ENCODE data around the gene ASTN2.

Gene ASTN2

GRCh38 chr9:117234103-117234502 is 180.8 kb downstream of the ASTN2 start:
- no peak for DNase-seq

GRCh38 chr9:117233016-117233415 is 181.8 kb downstream of the ASTN2 start:
- no peak for DNase-seq

- DNase-seq = no peak
Measured at GRCh38 chr9:117232281-117232680, 182.6 kb downstream of the ASTN2 start.

GRCh38 chr9:117231012-117231411 is 183.8 kb downstream of the ASTN2 start:
- no peak for DNase-seq

- no peak for DNase-seq
Measured at GRCh38 chr9:117224695-117225094, 190.2 kb downstream of the ASTN2 start.

GRCh38 chr9:117218951-117219350 is 195.9 kb downstream of the ASTN2 start:
- no peak for DNase-seq

- DNase-seq = no peak
Measured at GRCh38 chr9:117214416-117214815, 200.4 kb downstream of the ASTN2 start.

- DNase-seq = no peak
Measured at GRCh38 chr9:117211280-117211679, 203.6 kb downstream of the ASTN2 start.

GRCh38 chr9:117205806-117206205 is 209.1 kb downstream of the ASTN2 start:
- no peak for DNase-seq

- no peak for DNase-seq
Measured at GRCh38 chr9:117204971-117205370, 209.9 kb downstream of the ASTN2 start.

- DNase-seq = no peak
Measured at GRCh38 chr9:117191504-117192261, 223.2 kb downstream of the ASTN2 start.

- no peak for DNase-seq
Measured at GRCh38 chr9:117189121-117189520, 225.7 kb downstream of the ASTN2 start.

- no peak for DNase-seq
Measured at GRCh38 chr9:117188394-117188793, 226.5 kb downstream of the ASTN2 start.

- DNase-seq = no peak
Measured at GRCh38 chr9:117187498-117187897, 227.4 kb downstream of the ASTN2 start.

GRCh38 chr9:117184173-117184572 is 230.7 kb downstream of the ASTN2 start:
- DNase-seq = no peak

GRCh38 chr9:117182046-117182445 is 232.8 kb downstream of the ASTN2 start:
- DNase-seq = no peak

GRCh38 chr9:117180896-117181445 is 233.9 kb downstream of the ASTN2 start:
- no peak for DNase-seq

- DNase-seq = no peak
Measured at GRCh38 chr9:117178596-117179375, 236.1 kb downstream of the ASTN2 start.

- no peak for DNase-seq
Measured at GRCh38 chr9:117170567-117170966, 244.3 kb downstream of the ASTN2 start.

GRCh38 chr9:117169089-117169621 is 245.7 kb downstream of the ASTN2 start:
- DNase-seq = no peak

- no peak for DNase-seq
Measured at GRCh38 chr9:117164512-117164911, 250.3 kb downstream of the ASTN2 start.

GRCh38 chr9:117160254-117160653 is 254.6 kb downstream of the ASTN2 start:
- no peak for DNase-seq

- DNase-seq = no peak
Measured at GRCh38 chr9:117156771-117157535, 257.9 kb downstream of the ASTN2 start.

Measured in activated gamma-delta T cell (primary cell).